ENCODE results near the gene GALK2. TPM values are rescaled to one million over a fixed set of nuclear protein-coding genes. Genes with fewer than 3 reads are reported as not detected.

The GALK2 gene
- total and polyA plus RNA-seq, 2 of the 8 experiments (the other 6 are each of a cell fraction or from before 2014, with no cell fraction given): 8.7 to 16.1 TPM

- POLR2A ChIA-PET (ENCODE audit: partially characterized antibody): interaction anchor here (0.6 to 0.8 kb wide), 2 partner anchors 49 to 68 kb away, joined by 3 read pairs; no protein-coding TSS in a partner anchor
- Histone ChIP-seq H2BK120ac (replicated peaks; ENCODE audit: low read depth, low read length) (no peak overlapping the region), H2AFZ (ENCODE audit: low read length) (no peak overlapping the region), H3K14ac (ENCODE audit: insufficient read length) (no peak overlapping the region), H2BK12ac (ENCODE audit: low read depth, low read length) (no peak overlapping the region), H3K4me2 (ENCODE audit: insufficient read depth in 1 of 2, low read depth in 2 of 2, low read length in 2 of 2) (no peak overlapping the region), H3K18ac (ENCODE audit: extremely low read depth, low read length) (no peak overlapping the region), H3K79me2 (ENCODE audit: control insufficient read depth in 1 of 2, insufficient read depth in 2 of 2, low read length in 2 of 2) (no peaks in the 10 kb centered on the region; a peak in 1 of 4 replicates), H2BK5ac (ENCODE audit: low read depth, low read length) (no peak overlapping the region), H2BK20ac (ENCODE audit: low read length) (no peak overlapping the region), H4K20me1 (replicated peaks in 1 of 2; ENCODE audit: control insufficient read depth in 1 of 2, insufficient read depth in 2 of 2, low read length in 2 of 2) (no peaks in the 10 kb centered on the region), H4K8ac (ENCODE audit: extremely low read depth, insufficient read depth, low read length) (no peak overlapping the region), H3K36me3 (ENCODE audit: control insufficient read depth in 2 of 4, insufficient read depth in 4 of 4, low read length in 3 of 4) (no peaks in the 10 kb centered on the region), H3K4me3 (ENCODE audit: extremely low read depth in 1 of 4, insufficient read depth in 2 of 4, low read depth in 3 of 4, low read length in 4 of 4) (no peak overlapping the region), H3K27me3 (replicated peaks in 1 of 4; ENCODE audit: control insufficient read depth in 3 of 4, extremely low read depth in 1 of 4, insufficient read depth in 3 of 4, low read length in 3 of 4) (no peaks in the 10 kb centered on the region), H2AK5ac (ENCODE audit: low read depth, low read length) (no peak overlapping the region), H3K56ac (replicated peaks; ENCODE audit: insufficient read length, low read depth, low read length) (no peak overlapping the region), H3K9ac (replicated peaks in 1 of 4; ENCODE audit: extremely low read depth in 1 of 4, low read depth in 3 of 4, low read length in 3 of 4) (no peak overlapping the region), H2BK15ac (ENCODE audit: low read length) (no peak overlapping the region), H4K91ac (replicated peaks; ENCODE audit: insufficient read length, low read length) (no peak overlapping the region), H4K5ac (ENCODE audit: insufficient read length, low read depth, low read length) (no peak overlapping the region), H3K23me2 (ENCODE audit: low read depth, low read length) (no peaks in the 10 kb centered on the region; the same call in 1 of the 2 replicates), H3K23ac (ENCODE audit: insufficient read length) (no peak overlapping the region), H3K9me3 (ENCODE audit: insufficient read depth in 2 of 2, low read depth in 1 of 2, low read length in 1 of 2) (peaks cover 0 to 2% of the 10 kb centered on the region in 2 experiments; a peak in 1 of 4 replicates), H3K4me1 (replicated peaks in 1 of 4; ENCODE audit: control insufficient read depth in 3 of 4, insufficient read depth in 4 of 4, low read length in 3 of 4) (peaks cover 0 to 5% (median 0%) of the 10 kb centered on the region in 4 experiments; a peak in 1 of 7 replicates), H3K27ac (ENCODE audit: low read depth, low read length) (no peak overlapping the region), H3K4ac (replicated peaks; ENCODE audit: insufficient read length, low read depth, low read length) (no peak overlapping the region), H3K79me1 (ENCODE audit: low read depth, low read length) (no peaks in the 10 kb centered on the region)
- CTCF ChIA-PET (ENCODE audit: partially characterized antibody): interaction anchor here (0.7 to 2.7 kb wide), 2 partner anchors 123 to 128 kb away, joined by 3 to 7 read pairs; partner anchors contain the start of gene FGF7
- DNase-seq (ENCODE audit: low read depth in 1 of 2, low spot score in 2 of 2) (no peak), FAIRE-seq (no peak)
- TF ChIP-seq ATF3 (IDR thresholded peaks at IDR 0.05; ENCODE audit: insufficient read depth, low read depth, low read length) (no peak), FOSL1 (IDR thresholded peaks at IDR 0.05; ENCODE audit: insufficient read depth, low read depth, low read length) (no peak), SUZ12 (IDR thresholded peaks at IDR 0.05; ENCODE audit: low read length) (no peak), TAF1 (IDR thresholded peaks at IDR 0.05; ENCODE audit: low read depth, low read length) (no peak), TEAD4 (IDR thresholded peaks at IDR 0.05; ENCODE audit: low read depth, low read length) (no peak), ASH2L (IDR thresholded peaks at IDR 0.05; ENCODE audit: low read length) (no peak), TCF12 (IDR thresholded peaks at IDR 0.05; ENCODE audit: low read depth, low read length) (no peak), BACH1 (IDR thresholded peaks at IDR 0.05; ENCODE audit: low read length) (no peak), CBX5 (IDR thresholded peaks at IDR 0.05; ENCODE audit: low read depth, low read length) (no peak), CHD2 (IDR thresholded peaks at IDR 0.05; ENCODE audit: low read length) (no peak), EP300 (IDR thresholded peaks at IDR 0.05; ENCODE audit: borderline replicate concordance in 1 of 2, low read depth in 2 of 2, low read length in 2 of 2) (no peak), JUND (IDR thresholded peaks at IDR 0.05; ENCODE audit: low read length) (no peak), HDAC6 (IDR thresholded peaks at IDR 0.05; ENCODE audit: low read depth, low read length) (no peak), SIRT6 (IDR thresholded peaks at IDR 0.05; ENCODE audit: low read length) (no peak), ZNF274 (IDR thresholded peaks at IDR 0.05; ENCODE audit: borderline replicate concordance, extremely low read depth, low read length) (no peak), MAFK (IDR thresholded peaks at IDR 0.05; ENCODE audit: low read depth, low read length) (no peak)
Observed at GRCh38 chr15:49293941-49294340, 123.9 kb downstream of the GALK2 start.

Data from H1 (cell line).